ENCODE data around the gene LIPI.
"Not testable (repeated sequence)": the region's sequence is repeated elsewhere in the genome, so short reads cannot be mapped to it uniquely, and the experiment has no call there.

Gene LIPI

GRCh38 chr21:14119038-14119437, 91.7 kb downstream of the LIPI start:
- no peak for TF ChIP-seq ZFX (IDR thresholded peaks at IDR 0.05; ENCODE audit: borderline replicate concordance)
- no peak for TF ChIP-seq CTCF (IDR thresholded peaks at IDR 0.05)
- no peak overlapping the region for H3K27ac ChIP-seq

GRCh38 chr21:14116080-14116481, 94.7 kb downstream of the LIPI start:
- no peak for TF ChIP-seq CTCF (IDR thresholded peaks at IDR 0.05)
- no peak for TF ChIP-seq ZFX (IDR thresholded peaks at IDR 0.05; ENCODE audit: borderline replicate concordance)
- H3K27ac ChIP-seq: no peak overlapping the region

- H3K27ac ChIP-seq: no peak overlapping the region
Measured at GRCh38 chr21:14115646-14116045, 95.1 kb downstream of the LIPI start.

GRCh38 chr21:14114251-14114650, 96.5 kb downstream of the LIPI start:
- no peak for TF ChIP-seq ZFX (IDR thresholded peaks at IDR 0.05; ENCODE audit: borderline replicate concordance)
- no peak for TF ChIP-seq CTCF (IDR thresholded peaks at IDR 0.05)
- H3K27ac ChIP-seq: peak overlapping the region; percentile 42

More at GRCh38 chr21:14115646-14116045, 95.1 kb downstream of the LIPI start:
- TF ChIP-seq CTCF (IDR thresholded peaks at IDR 0.05): no peak

- H3K27ac ChIP-seq: not testable (repeated sequence)
Measured at GRCh38 chr21:14104564-14104963, 106.2 kb downstream of the LIPI start.

GRCh38 chr21:14099570-14099969, 111.2 kb downstream of the LIPI start:
- H3K27ac ChIP-seq: no peak overlapping the region
- TF ChIP-seq ZFX (IDR thresholded peaks at IDR 0.05; ENCODE audit: borderline replicate concordance): no peak
- no peak for TF ChIP-seq CTCF (IDR thresholded peaks at IDR 0.05)

- no peak overlapping the region for H3K27ac ChIP-seq
- no peak for TF ChIP-seq ZFX (IDR thresholded peaks at IDR 0.05; ENCODE audit: borderline replicate concordance)
- TF ChIP-seq CTCF (IDR thresholded peaks at IDR 0.05): no peak
Measured at GRCh38 chr21:14097881-14098499, 112.8 kb downstream of the LIPI start.

- TF ChIP-seq ZFX (IDR thresholded peaks at IDR 0.05; ENCODE audit: borderline replicate concordance) (no peak), CTCF (IDR thresholded peaks at IDR 0.05) (no peak)
- H3K27ac ChIP-seq: no peak overlapping the region
Measured at GRCh38 chr21:14096577-14096976, 114.2 kb downstream of the LIPI start.
